ENCODE results near the gene TRIP11. TPM values are rescaled to one million over a fixed set of nuclear protein-coding genes. Genes with fewer than 3 reads are reported as not detected.

TRIP11 gene
- total RNA-seq, 1 donor from 2014 or later: 50.5 TPM

GRCh38 chr14:92026548-92027190 is 13.2 kb downstream of the TRIP11 start:
- FAIRE-seq: no peak
- Mint-ChIP-seq H3K4me3 (ENCODE audit: unreplicated experiment) (no peak overlapping the region), H3K27ac (ENCODE audit: unreplicated experiment) (peak overlapping the region; percentile 70), H3K27me3 (ENCODE audit: low read depth, unreplicated experiment) (no peaks in the 10 kb centered on the region), H3K36me3 (ENCODE audit: low read depth, unreplicated experiment) (peaks cover 2% of the 10 kb centered on the region), H3K9me3 (ENCODE audit: unreplicated experiment) (no peaks in the 10 kb centered on the region), H3K4me1 (ENCODE audit: low read depth, unreplicated experiment) (peaks cover 3% of the 10 kb centered on the region)
- Histone ChIP-seq H3K9me3 (ENCODE audit: insufficient read depth, low read depth, low read length) (no peaks in the 10 kb centered on the region), H3K4me2 (ENCODE audit: low read length) (peak overlapping the region; percentile 72), H4K20me1 (ENCODE audit: insufficient read depth, low read length) (no peaks in the 10 kb centered on the region), H3K9ac (ENCODE audit: low read length) (peak overlapping the region; percentile 64), H3K4me3 (ENCODE audit: insufficient read depth, low read depth, low read length) (no peak overlapping the region), H2AFZ (ENCODE audit: low read depth, low read length) (peak overlapping the region; percentile 35), H3K79me2 (ENCODE audit: insufficient read depth, low read length) (peaks cover 18% of the 10 kb centered on the region), H3K36me3 (ENCODE audit: insufficient read depth, low read length) (peaks cover 10% of the 10 kb centered on the region), H3K27ac (ENCODE audit: low read depth, low read length) (peak overlapping the region; percentile 43), H3K4me1 (ENCODE audit: insufficient read depth, low read length) (peaks cover 8% of the 10 kb centered on the region), H3K27me3 (ENCODE audit: insufficient read depth, low read length) (no peaks in the 10 kb centered on the region)
- no peak for DNase-seq (ENCODE audit: low read depth)
- TF ChIP-seq CTCF (IDR thresholded peaks at IDR 0.05; ENCODE audit: insufficient read depth, low read depth, low read length) (no peak), EZH2 (IDR thresholded peaks at IDR 0.05; ENCODE audit: insufficient read depth, low read length) (no peak)

GRCh38 chr14:92022036-92022435 is 17.8 kb downstream of the TRIP11 start:
- FAIRE-seq: no peak
- no peak for TF ChIP-seq CTCF (IDR thresholded peaks at IDR 0.05; ENCODE audit: insufficient read depth, low read depth, low read length)
- no peak for TF ChIP-seq EZH2 (IDR thresholded peaks at IDR 0.05; ENCODE audit: insufficient read depth, low read length)
- no peak overlapping the region for H3K27ac Mint-ChIP-seq (ENCODE audit: unreplicated experiment)

GRCh38 chr14:92021523-92021922 is 18.3 kb downstream of the TRIP11 start:
- Histone ChIP-seq H3K4me3 (ENCODE audit: insufficient read depth, low read depth, low read length) (no peak overlapping the region), H3K9me3 (ENCODE audit: insufficient read depth, low read depth, low read length) (no peaks in the 10 kb centered on the region), H4K20me1 (ENCODE audit: insufficient read depth, low read length) (no peaks in the 10 kb centered on the region), H3K27ac (ENCODE audit: low read depth, low read length) (no peak overlapping the region), H2AFZ (ENCODE audit: low read depth, low read length) (no peak overlapping the region), H3K9ac (ENCODE audit: low read length) (no peak overlapping the region), H3K79me2 (ENCODE audit: insufficient read depth, low read length) (peaks cover 18% of the 10 kb centered on the region), H3K36me3 (ENCODE audit: insufficient read depth, low read length) (peaks cover 12% of the 10 kb centered on the region), H3K4me2 (ENCODE audit: low read length) (no peak overlapping the region), H3K4me1 (ENCODE audit: insufficient read depth, low read length) (peaks cover 8% of the 10 kb centered on the region), H3K27me3 (ENCODE audit: insufficient read depth, low read length) (no peaks in the 10 kb centered on the region)
- H3K4me1 Mint-ChIP-seq (ENCODE audit: low read depth, unreplicated experiment): peaks cover 3% of the 10 kb centered on the region
- H3K9me3 Mint-ChIP-seq (ENCODE audit: unreplicated experiment): no peaks in the 10 kb centered on the region
- H3K36me3 Mint-ChIP-seq (ENCODE audit: low read depth, unreplicated experiment): no peaks in the 10 kb centered on the region
- TF ChIP-seq EZH2 (IDR thresholded peaks at IDR 0.05; ENCODE audit: insufficient read depth, low read length) (no peak), CTCF (IDR thresholded peaks at IDR 0.05; ENCODE audit: insufficient read depth, low read depth, low read length) (no peak)
- no peak overlapping the region for H3K27ac Mint-ChIP-seq (ENCODE audit: unreplicated experiment)
- H3K27me3 Mint-ChIP-seq (ENCODE audit: low read depth, unreplicated experiment): no peaks in the 10 kb centered on the region
- no peak for DNase-seq (ENCODE audit: low read depth)
- no peak for FAIRE-seq
- no peak overlapping the region for H3K4me3 Mint-ChIP-seq (ENCODE audit: unreplicated experiment)

More at GRCh38 chr14:92022036-92022435, 17.8 kb downstream of the TRIP11 start:
- H3K9ac ChIP-seq (ENCODE audit: low read length): no peak overlapping the region
- H3K4me2 ChIP-seq (ENCODE audit: low read length): no peak overlapping the region
- H3K4me1 ChIP-seq (ENCODE audit: insufficient read depth, low read length): peaks cover 8% of the 10 kb centered on the region
- no peaks in the 10 kb centered on the region for H3K27me3 ChIP-seq (ENCODE audit: insufficient read depth, low read length)
- H3K4me1 Mint-ChIP-seq (ENCODE audit: low read depth, unreplicated experiment): peaks cover 3% of the 10 kb centered on the region
- no peak overlapping the region for H2AFZ ChIP-seq (ENCODE audit: low read depth, low read length)
- no peak for DNase-seq (ENCODE audit: low read depth)
- H3K36me3 Mint-ChIP-seq (ENCODE audit: low read depth, unreplicated experiment): no peaks in the 10 kb centered on the region
- no peaks in the 10 kb centered on the region for H3K27me3 Mint-ChIP-seq (ENCODE audit: low read depth, unreplicated experiment)
- H3K4me3 ChIP-seq (ENCODE audit: insufficient read depth, low read depth, low read length): no peak overlapping the region
- peaks cover 18% of the 10 kb centered on the region for H3K79me2 ChIP-seq (ENCODE audit: insufficient read depth, low read length)
- H3K27ac ChIP-seq (ENCODE audit: low read depth, low read length): no peak overlapping the region
- H3K4me3 Mint-ChIP-seq (ENCODE audit: unreplicated experiment): no peak overlapping the region
- no peaks in the 10 kb centered on the region for H4K20me1 ChIP-seq (ENCODE audit: insufficient read depth, low read length)
- no peaks in the 10 kb centered on the region for H3K9me3 ChIP-seq (ENCODE audit: insufficient read depth, low read depth, low read length)
- H3K36me3 ChIP-seq (ENCODE audit: insufficient read depth, low read length): peaks cover 8% of the 10 kb centered on the region
- no peaks in the 10 kb centered on the region for H3K9me3 Mint-ChIP-seq (ENCODE audit: unreplicated experiment)

Measured in astrocyte (in vitro differentiated cells and primary cell).